Brain microvascular endothelial cell (primary cell): ENCODE data around the gene DRC7.

Experiments used
- DNase-seq: peaks from one replicate; pipeline ENCODE4 v3.0.0-alpha.2; 2020
- H3K27ac ChIP-seq: fragments of 250-450 bp; sonication (Bioruptor Pico); 2 replicates; pipeline ENCODE4 v1.5.1; 2020; ENCODE audit warnings: mild to moderate bottlenecking, moderate library complexity
- H3K27me3 ChIP-seq: fragments of 250-450 bp; sonication (Bioruptor Pico); replicated peaks from 2 replicates; pipeline ENCODE4 v1.5.1; 2020; ENCODE audit warnings: mild to moderate bottlenecking
- H3K36me3 ChIP-seq: fragments of 250-450 bp; sonication (Bioruptor Pico); replicated peaks from 2 replicates; pipeline ENCODE4 v1.5.1; 2020; ENCODE audit warnings: mild to moderate bottlenecking
- H3K4me3 ChIP-seq: 2 replicates; pipeline ENCODE4 v1.5.1; 2011; ENCODE audit warnings: low read depth, mild to moderate bottlenecking, control low read depth, low read length, moderate library complexity
- CTCF ChIP-seq: IDR thresholded peaks from 2 replicates; pipeline ENCODE4 v1.5.1; 2011; ENCODE audit warnings: low read depth, mild to moderate bottlenecking, moderate library complexity, low read length, control low read depth, inconsistent platforms; ENCODE audit errors: missing control alignments
- in situ Hi-C: cut with HindIII; loops from 2 replicates; pipeline ENCODE4 v1.10.0; 2017; ENCODE audit warnings: low sequenced_read_pairs, low pct_ligation_motif_present

The DRC7 gene

GRCh38 chr16:57663436-57663835, 31.2 kb upstream of the DRC7 start:
- H3K27ac ChIP-seq: no peak overlapping the region
- in situ Hi-C loops: no loop called here
- H3K36me3 ChIP-seq: no peaks in the 10 kb centered on the region
- no peaks in the 10 kb centered on the region for H3K27me3 ChIP-seq
- H3K4me3 ChIP-seq: no peak overlapping the region
- no peak for TF ChIP-seq CTCF
- no peak for DNase-seq

DNA sequence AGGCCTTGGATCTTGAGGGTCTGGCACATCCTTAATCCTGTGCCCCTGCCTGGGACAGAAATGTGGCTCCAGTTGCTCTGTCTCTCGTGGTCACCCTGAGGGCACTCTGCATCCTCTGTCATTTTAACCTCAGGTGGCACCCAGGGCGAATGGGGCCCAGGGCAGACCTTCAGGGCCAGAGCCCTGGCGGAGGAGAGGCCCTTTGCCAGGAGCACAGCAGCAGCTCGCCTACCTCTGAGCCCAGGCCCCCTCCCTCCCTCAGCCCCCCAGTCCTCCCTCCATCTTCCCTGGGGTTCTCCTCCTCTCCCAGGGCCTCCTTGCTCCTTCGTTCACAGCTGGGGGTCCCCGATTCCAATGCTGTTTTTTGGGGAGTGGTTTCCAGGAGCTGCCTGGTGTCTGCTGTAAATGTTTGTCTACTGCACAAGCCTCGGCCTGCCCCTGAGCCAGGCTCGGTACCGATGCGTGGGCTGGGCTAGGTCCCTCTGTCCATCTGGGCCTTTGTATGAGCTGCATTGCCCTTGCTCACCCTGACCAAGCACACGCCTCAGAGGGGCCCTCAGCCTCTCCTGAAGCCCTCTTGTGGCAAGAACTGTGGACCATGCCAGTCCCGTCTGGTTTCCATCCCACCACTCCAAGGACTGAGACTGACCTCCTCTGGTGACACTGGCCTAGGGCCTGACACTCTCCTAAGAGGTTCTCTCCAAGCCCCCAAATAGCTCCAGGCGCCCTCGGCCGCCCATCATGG, 30.5 kb upstream of the DRC7 start:
- TF ChIP-seq CTCF: peak; percentile 30
- in situ Hi-C loops: no loop called here
- DNase-seq: no peak
- H3K27ac ChIP-seq: no peak overlapping the region
- no peaks in the 10 kb centered on the region for H3K36me3 ChIP-seq
- no peak overlapping the region for H3K4me3 ChIP-seq
- no peaks in the 10 kb centered on the region for H3K27me3 ChIP-seq

- Histone ChIP-seq H3K36me3 (no peaks in the 10 kb centered on the region), H3K4me3 (no peak overlapping the region), H3K27ac (no peak overlapping the region), H3K27me3 (no peaks in the 10 kb centered on the region)
- no peak for DNase-seq
- in situ Hi-C loops: no loop called here
- TF ChIP-seq CTCF: no peak
These were observed 30.0 kb upstream of the DRC7 start for GRCh38 chr16:57664662-57665025.

DNA sequence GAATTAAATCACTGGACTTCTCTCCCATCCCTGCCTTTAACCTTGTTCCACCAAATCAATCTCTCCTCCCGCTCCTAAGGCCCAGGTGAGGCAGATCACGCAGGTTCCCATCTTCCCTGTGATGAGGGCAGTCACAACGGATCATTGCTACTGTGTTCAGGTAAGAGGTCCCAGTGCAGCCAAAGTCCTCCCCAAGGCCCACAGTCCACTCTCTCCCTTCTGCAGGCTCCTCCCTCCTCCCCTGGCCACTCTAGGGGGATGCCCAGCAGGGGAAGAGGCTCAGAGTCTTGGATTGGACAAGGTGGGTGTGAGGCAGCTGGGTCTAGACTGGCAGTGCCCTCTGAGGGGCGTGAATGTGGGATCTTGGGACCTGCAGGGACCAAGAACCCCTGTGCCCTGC, 29.1 kb upstream of the DRC7 start:
- Histone ChIP-seq H3K27me3 (no peaks in the 10 kb centered on the region), H3K36me3 (no peaks in the 10 kb centered on the region), H3K4me3 (no peak overlapping the region), H3K27ac (no peak overlapping the region)
- in situ Hi-C loops: no loop called here
- DNase-seq: no peak
- TF ChIP-seq CTCF: no peak

DNA sequence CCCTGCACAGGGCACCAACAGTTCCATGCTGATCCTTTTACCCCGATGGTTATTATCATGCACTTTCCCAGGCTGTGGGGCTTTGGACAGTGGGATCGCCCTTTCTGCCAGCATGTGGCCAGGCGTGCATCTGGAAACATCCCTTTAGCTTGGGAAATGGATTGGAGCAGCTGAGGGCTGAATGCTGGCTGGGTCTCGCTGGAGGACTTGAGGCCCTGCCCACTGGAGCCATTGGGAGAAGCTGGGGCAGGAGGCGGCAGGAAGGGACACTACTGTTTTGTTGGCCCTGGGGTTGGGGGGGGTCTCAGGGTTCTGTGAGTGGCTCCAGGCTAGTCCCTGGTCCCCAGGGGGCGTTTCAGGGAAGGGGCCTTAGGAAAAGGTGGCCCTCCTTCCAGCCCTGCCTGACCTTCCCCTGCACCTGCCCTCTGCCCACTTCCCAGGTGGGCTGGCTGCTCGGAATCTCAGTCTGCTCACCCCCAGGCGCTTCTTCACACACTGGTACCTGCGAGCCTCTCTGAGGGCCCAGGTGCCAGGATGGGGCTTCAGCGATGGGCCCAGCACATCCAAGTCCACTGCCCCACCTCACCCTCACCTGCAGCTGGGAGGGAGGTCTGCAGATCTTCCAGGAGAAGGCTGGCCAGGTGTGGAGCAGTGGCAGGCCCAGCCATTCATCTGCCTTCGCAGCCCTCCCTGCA, 28.1 kb upstream of the DRC7 start:
- no peak overlapping the region for H3K27ac ChIP-seq
- H3K36me3 ChIP-seq: no peaks in the 10 kb centered on the region
- H3K27me3 ChIP-seq: no peaks in the 10 kb centered on the region
- in situ Hi-C loops: no loop called here
- TF ChIP-seq CTCF: no peak
- DNase-seq: no peak
- no peak overlapping the region for H3K4me3 ChIP-seq
